ENCODE data around the gene CSNK1D. TPM values are rescaled to one million over a fixed set of nuclear protein-coding genes. Genes with fewer than 3 reads are reported as not detected.

CSNK1D gene
- total RNA-seq, 2 experiments from 2014 or later: 277 to 286 TPM

GRCh38 chr17:82320140-82320840 lies 46.8 kb upstream of the CSNK1D start:
- peaks cover 40% of the 10 kb centered on the region for H3K4me1 Mint-ChIP-seq (ENCODE audit: low read depth)
- POLR2A ChIA-PET: interaction anchor here (1.0 to 2.1 kb wide), 3 partner anchors 18 to 84 kb away, joined by 3 to 17 read pairs (median 10); no protein-coding TSS in a partner anchor
- H3K36me3 ChIP-seq (ENCODE audit: insufficient read depth, low read length): no peaks in the 10 kb centered on the region
- no peak for ATAC-seq (ENCODE audit: poor library complexity)
- CTCF ChIA-PET: interaction anchor here (0.6 to 1.7 kb wide), 11 partner anchors 17 to 105 kb away, joined by 3 to 16 read pairs (median 4); no protein-coding TSS in a partner anchor
- no peak for TF ChIP-seq CTCF (IDR thresholded peaks at IDR 0.05)
- H3K27ac Mint-ChIP-seq: no peak overlapping the region
- H3K4me3 Mint-ChIP-seq: peak overlapping the region; percentile 82
- H3K9me3 ChIP-seq (ENCODE audit: control insufficient read depth in 1 of 2, insufficient read depth in 1 of 2, low read length in 2 of 2): peaks cover 0 to 17% of the 10 kb centered on the region in 2 experiments
- no peak overlapping the region for H3K27ac ChIP-seq (ENCODE audit: low read depth in 1 of 2, low read length in 2 of 2)
- DNase-seq: peak in 1 of 14 experiments; percentile 32
- H3K4me3 ChIP-seq (ENCODE audit: low read length): no peak overlapping the region
- intact Hi-C loops (cut with DNase I, micrococcal nuclease): loop anchor here in 1 of 2 experiments (5.0 kb wide), 2 partner anchors 63 to 83 kb away; no protein-coding TSS in a partner anchor
- H3K36me3 Mint-ChIP-seq (ENCODE audit: low read depth): peaks cover 15% of the 10 kb centered on the region
- H3K4me1 ChIP-seq (ENCODE audit: insufficient read depth, low read length): peaks cover 66% of the 10 kb centered on the region
- no peaks in the 10 kb centered on the region for H3K27me3 Mint-ChIP-seq
- H3K27me3 ChIP-seq (ENCODE audit: control insufficient read depth in 1 of 2, insufficient read depth in 2 of 2, low read length in 2 of 2): no peaks in the 10 kb centered on the region
- no peaks in the 10 kb centered on the region for H3K9me3 Mint-ChIP-seq

- intact Hi-C loops (cut with DNase I, micrococcal nuclease): loop anchor here in 1 of 2 experiments (5.0 kb wide), 2 partner anchors 62 to 82 kb away; no protein-coding TSS in a partner anchor
- no peaks in the 10 kb centered on the region for H3K9me3 Mint-ChIP-seq
- peaks cover 36% of the 10 kb centered on the region for H3K4me1 Mint-ChIP-seq (ENCODE audit: low read depth)
- H3K27ac ChIP-seq (ENCODE audit: low read depth in 1 of 2, low read length in 2 of 2): no peak overlapping the region
- peaks cover 0 to 17% of the 10 kb centered on the region in 2 experiments for H3K9me3 ChIP-seq (ENCODE audit: control insufficient read depth in 1 of 2, insufficient read depth in 1 of 2, low read length in 2 of 2)
- no peak for TF ChIP-seq CTCF (IDR thresholded peaks at IDR 0.05)
- no peak overlapping the region for H3K4me3 Mint-ChIP-seq
- peaks cover 3% of the 10 kb centered on the region for H3K36me3 ChIP-seq (ENCODE audit: insufficient read depth, low read length)
- CTCF ChIA-PET: no interaction called here
- H3K4me1 ChIP-seq (ENCODE audit: insufficient read depth, low read length): peaks cover 66% of the 10 kb centered on the region
- POLR2A ChIA-PET: no interaction called here
- no peaks in the 10 kb centered on the region for H3K27me3 Mint-ChIP-seq
- no peak overlapping the region for H3K4me3 ChIP-seq (ENCODE audit: low read length)
- peaks cover 15% of the 10 kb centered on the region for H3K36me3 Mint-ChIP-seq (ENCODE audit: low read depth)
- ATAC-seq (ENCODE audit: poor library complexity): no peak
- H3K27me3 ChIP-seq (ENCODE audit: control insufficient read depth in 1 of 2, insufficient read depth in 2 of 2, low read length in 2 of 2): no peaks in the 10 kb centered on the region
- H3K27ac Mint-ChIP-seq: no peak overlapping the region
- peak in 1 of 14 experiments; percentile 41 for DNase-seq
Measured at GRCh38 chr17:82319619-82320062, 46.1 kb upstream of the CSNK1D start.

- Mint-ChIP-seq H3K36me3 (ENCODE audit: low read depth) (peaks cover 19% of the 10 kb centered on the region), H3K27ac (no peak overlapping the region), H3K9me3 (no peaks in the 10 kb centered on the region), H3K27me3 (no peaks in the 10 kb centered on the region), H3K4me3 (no peak overlapping the region), H3K4me1 (ENCODE audit: low read depth) (peaks cover 36% of the 10 kb centered on the region)
- peaks cover 70% of the 10 kb centered on the region for H3K4me1 ChIP-seq (ENCODE audit: insufficient read depth, low read length)
- CTCF ChIA-PET: no interaction called here
- no peak for TF ChIP-seq CTCF (IDR thresholded peaks at IDR 0.05)
- H3K4me3 ChIP-seq (ENCODE audit: low read length): no peak overlapping the region
- no peak overlapping the region for H3K27ac ChIP-seq (ENCODE audit: low read depth in 1 of 2, low read length in 2 of 2)
- no peaks in the 10 kb centered on the region for H3K27me3 ChIP-seq (ENCODE audit: control insufficient read depth in 1 of 2, insufficient read depth in 2 of 2, low read length in 2 of 2)
- POLR2A ChIA-PET: no interaction called here
- no peak for ATAC-seq (ENCODE audit: poor library complexity)
- no peak for DNase-seq
- intact Hi-C loops (cut with DNase I, micrococcal nuclease): no loop called here
- H3K9me3 ChIP-seq (ENCODE audit: control insufficient read depth in 1 of 2, insufficient read depth in 1 of 2, low read length in 2 of 2): peaks cover 0 to 17% of the 10 kb centered on the region in 2 experiments
- H3K36me3 ChIP-seq (ENCODE audit: insufficient read depth, low read length): peaks cover 10% of the 10 kb centered on the region
Measured at GRCh38 chr17:82318772-82319606, 45.5 kb upstream of the CSNK1D start.
